KOPT-K1 (cell line): ENCODE measurements around the gene EEF1A2.

Experiments used
- H3K27ac ChIP-seq: fragments of 200-600 bp; sonication (generic); 2 replicates; pipeline ENCODE4 v1.5.1; 2016; ENCODE audit warnings: antibody characterized with exemption, mild to moderate bottlenecking, low read depth, low read length; ENCODE audit not compliant: poor library complexity, severe bottlenecking
- H3K36me3 ChIP-seq: fragments of 200-600 bp; sonication (generic); 2 replicates; pipeline ENCODE4 v1.5.1; 2017; ENCODE audit warnings: antibody characterized with exemption, mild to moderate bottlenecking, low read length, moderate library complexity; ENCODE audit not compliant: insufficient read depth
- H3K9me3 ChIP-seq: fragments of 200-600 bp; sonication (generic); 2 replicates; pipeline ENCODE4 v1.5.1; 2017; ENCODE audit warnings: antibody characterized with exemption, low read length, mild to moderate bottlenecking; ENCODE audit not compliant: insufficient read depth, poor library complexity, severe bottlenecking

The EEF1A2 gene

GRCh38 chr20:63443606-63444395 is 55.1 kb downstream of the EEF1A2 start:
- H3K9me3 ChIP-seq: no peaks in the 10 kb centered on the region
- H3K27ac ChIP-seq: no peak overlapping the region
- H3K36me3 ChIP-seq: no peaks in the 10 kb centered on the region

GRCh38 chr20:63442100-63442493 is 56.8 kb downstream of the EEF1A2 start:
- H3K27ac ChIP-seq: no peak overlapping the region
- no peaks in the 10 kb centered on the region for H3K36me3 ChIP-seq
- H3K9me3 ChIP-seq: no peaks in the 10 kb centered on the region

- Histone ChIP-seq H3K27ac (no peak overlapping the region), H3K36me3 (no peaks in the 10 kb centered on the region), H3K9me3 (no peaks in the 10 kb centered on the region)
Observed at GRCh38 chr20:63441136-63442099, 57.5 kb downstream of the EEF1A2 start.

- Histone ChIP-seq H3K36me3 (no peaks in the 10 kb centered on the region), H3K9me3 (no peaks in the 10 kb centered on the region), H3K27ac (no peak overlapping the region)
Observed at GRCh38 chr20:63440366-63440955, 58.4 kb downstream of the EEF1A2 start.

- H3K36me3 ChIP-seq: no peaks in the 10 kb centered on the region
- H3K27ac ChIP-seq: no peak overlapping the region
- no peaks in the 10 kb centered on the region for H3K9me3 ChIP-seq
Observed at GRCh38 chr20:63439866-63440265, 59.0 kb downstream of the EEF1A2 start.

- Histone ChIP-seq H3K9me3 (no peaks in the 10 kb centered on the region), H3K36me3 (no peaks in the 10 kb centered on the region), H3K27ac (no peak overlapping the region)
Observed at GRCh38 chr20:63438121-63438520, 60.8 kb downstream of the EEF1A2 start.
